GM12878 (cell line): Measurements from ENCODE around the gene IFIT3. TPM values are rescaled to one million over a fixed set of nuclear protein-coding genes. Genes with fewer than 3 reads are reported as not detected.
A peak's percentile ranks its signal among the peaks of the same experiment; 100 is the strongest.

Experiments used
- ATAC-seq: fragments of 200-7000 bp; cut with Tn5 transposase; 3 replicates; pipeline ENCODE4 v1.9.1; 2020; ENCODE audit warnings: mild to moderate bottlenecking, moderate library complexity
- BruUV-seq: library from RNA; stranded (reverse); fragments of 400-500 nt; replicated peaks from 2 replicates; lab custom pipeline; 2021; lab: Mats Ljungman, UMichigan
- CTCF ChIA-PET: fragments of 300-600 bp; sonication (Branson Sonifier 250); formaldehyde crosslinking; extraction: SDS; loops from one replicate; lab custom pipeline; 2021; ENCODE audit warnings: inconsistent platforms; lab: Yijun Ruan, JAX
- POLR2A ChIA-PET: fragments of 350-600 bp; formaldehyde crosslinking; extraction: SDS; loops from one replicate; lab custom pipeline; 2021; ENCODE audit warnings: inconsistent platforms; lab: Charles Lee
- RAD21 ChIA-PET: fragments of 300-600 bp; sonication (Branson Sonifier 250); formaldehyde crosslinking; loops from one replicate; lab custom pipeline; 2023; ENCODE audit warnings: antibody characterized with exemption; ENCODE audit not compliant: unreplicated experiment; lab: Charles Lee
- SMC1A ChIA-PET: fragments of 300-600 bp; sonication (Branson Sonifier 250); formaldehyde crosslinking; loops from one replicate; lab custom pipeline; 2023; ENCODE audit not compliant: unreplicated experiment, uncharacterized antibody; lab: Charles Lee
- DNase-seq: peaks from one replicate; pipeline ENCODE4 v3.0.0-alpha.2; 2011; ENCODE audit warnings: low read depth, low spot score
- FAIRE-seq: peaks from 3 replicates; lab custom pipeline; 2011; peaks lifted over from hg19 to GRCh38; lab: Jason Lieb, UNC
- H2AFZ ChIP-seq: 2 replicates; pipeline ENCODE4 v1.6.0; 2011; ENCODE audit warnings: low read depth, low read length, control low read depth; ENCODE audit not compliant: control insufficient read depth
- H3K27ac ChIP-seq: 2 replicates; pipeline ENCODE4 v1.5.1; 2011; ENCODE audit warnings: control low read depth; ENCODE audit not compliant: control insufficient read depth, insufficient read depth
- H3K27me3 ChIP-seq, 2 experiments: replicated peaks in 1 of 2; 2 replicates each; pipeline versions ENCODE4 v1.6.0 to v1.6.1; 2011; ENCODE audit warnings: low read length in 1 of 2; ENCODE audit not compliant: control insufficient read depth in 2 of 2, insufficient read depth in 2 of 2
- H3K36me3 ChIP-seq, 2 experiments: 2 replicates each; pipeline ENCODE4 v1.5.1; 2011; ENCODE audit warnings: low read length in 1 of 2; ENCODE audit not compliant: control insufficient read depth in 2 of 2, insufficient read depth in 2 of 2
- H3K4me1 ChIP-seq: 2 replicates; pipeline ENCODE4 v1.6.1; 2011; ENCODE audit warnings: mild to moderate bottlenecking, low read length, moderate library complexity, mixed read lengths; ENCODE audit not compliant: control insufficient read depth, insufficient read depth
- H3K4me2 ChIP-seq: 2 replicates; pipeline ENCODE4 v1.6.0; 2011; ENCODE audit warnings: control low read depth; ENCODE audit not compliant: control insufficient read depth, insufficient read depth
- H3K4me3 ChIP-seq: fragments of 200-600 bp; sonication (generic); 2 replicates; pipeline ENCODE4 v1.5.1; 2016
- H3K79me2 ChIP-seq: 2 replicates; pipeline ENCODE4 v1.6.0; 2011; ENCODE audit warnings: low read length; ENCODE audit not compliant: control insufficient read depth, insufficient read depth
- H3K9ac ChIP-seq: 2 replicates; pipeline ENCODE4 v1.8.0; 2011; ENCODE audit warnings: low read length, control low read depth, mixed read lengths; ENCODE audit not compliant: control insufficient read depth, insufficient read depth
- H3K9me3 ChIP-seq: replicated peaks from 3 replicates; pipeline ENCODE4 v1.5.1; 2011; ENCODE audit warnings: mild to moderate bottlenecking, low read length; ENCODE audit not compliant: control insufficient read depth, insufficient read depth
- H4K20me1 ChIP-seq: 2 replicates; pipeline ENCODE4 v1.6.0; 2011; ENCODE audit not compliant: control insufficient read depth, insufficient read depth
- BCL11A ChIP-seq: IDR thresholded peaks from 2 replicates; pipeline ENCODE4 v1.6.1; 2011; ENCODE audit warnings: low read depth, low read length
- CHD1 ChIP-seq: IDR thresholded peaks from 2 replicates; pipeline ENCODE4 v1.6.1; 2012; ENCODE audit warnings: low read depth, low read length, improper control_type of control experiment
- KDM1A ChIP-seq: fragments of 200-600 bp; sonication (generic); IDR thresholded peaks from 2 replicates; pipeline ENCODE4 v1.6.1; 2016; ENCODE audit warnings: borderline replicate concordance
- MEF2B ChIP-seq: fragments of 450-650 bp; IDR thresholded peaks from 2 replicates; pipeline ENCODE4 v1.6.1; 2018; ENCODE audit warnings: mild to moderate bottlenecking, moderate library complexity; ENCODE audit not compliant: partially characterized antibody, poor library complexity, severe bottlenecking
- NR2F1 ChIP-seq: fragments of 450-650 bp; conservative IDR thresholded peaks from 2 replicates; pipeline ENCODE4 v1.6.1; 2017; ENCODE audit warnings: mild to moderate bottlenecking
- SUPT20H ChIP-seq: IDR thresholded peaks from 2 replicates; pipeline ENCODE4 v1.6.1; 2011; ENCODE audit warnings: low read depth, mild to moderate bottlenecking, low read length, moderate library complexity, borderline replicate concordance; ENCODE audit not compliant: control insufficient read depth
- WGBS: methylation state at CpG from one replicate; pipeline ENCODE4 v1.1.6; 2016; ENCODE audit warnings: low lambda C conversion rate; ENCODE audit not compliant: insufficient replicate concordance, insufficient coverage; ENCODE audit errors: missing lambda C conversion rate; 5-methylcytosine and 5-hydroxymethylcytosine counted together
- in situ Hi-C: fragments of 300-500 bp; cut with MboI; formaldehyde crosslinking; loops from 9 replicates; pipeline ENCODE4 v1.14.3; 2018; ENCODE audit warnings: mixed read lengths
- intact Hi-C: fragments of 100-400 bp; cut with micrococcal nuclease; formaldehyde crosslinking; loops from one replicate; pipeline ENCODE4 v1.14.2; 2022; ENCODE audit not compliant: unreplicated experiment
- polyA plus RNA-seq, 11 experiments: library from polyadenylated mRNA; depleted of rRNA in 4 of 11; unstranded in 6 of 11; stranded (reverse) in 5 of 11; fragments of >200 nt; fragmentation: Nextera tagmentation in 4 of 11; fragmentation: Illumina TruSeq in 1 of 11; extraction: Ambion mirVana in 4 of 11; extraction: Trizol in 1 of 11; gene quantifications; 1 replicate in 1 of 11; 2 replicates in 10 of 11; pipeline versions ENCODE4 v1.2.1 to v1.2.3, GENCODE V29; 2011 to 2016; ENCODE audit warnings: inconsistent platforms in 2 of 11, missing spikeins in 2 of 11, low read depth in 1 of 11
- total RNA-seq, 4 experiments: library from RNA; depleted of rRNA in 3 of 4; stranded (reverse); fragments of >200 nt in 3 of 4; fragmentation: Illumina TruSeq in 1 of 4; extraction: Trizol in 1 of 4; gene quantifications; 2 replicates each; pipeline versions ENCODE4 v1.2.1 to v1.2.3, GENCODE V29; 2013 to 2021
- TF ChIP-seq, protein P1 (sequence below): IDR thresholded peaks from 2 replicates; pipeline ENCODE4 v1.6.1; 2011; ENCODE audit warnings: borderline replicate concordance, low read depth, mild to moderate bottlenecking, moderate library complexity, low read length; ENCODE audit not compliant: insufficient read depth, poor library complexity, severe bottlenecking

Gene IFIT3
- total and polyA plus RNA-seq, 10 of the 15 experiments (the other 5 are each of a cell fraction or from before 2014, with no cell fraction given), result 27.0 to 70.2 (median 51.1) TPM

DNA sequence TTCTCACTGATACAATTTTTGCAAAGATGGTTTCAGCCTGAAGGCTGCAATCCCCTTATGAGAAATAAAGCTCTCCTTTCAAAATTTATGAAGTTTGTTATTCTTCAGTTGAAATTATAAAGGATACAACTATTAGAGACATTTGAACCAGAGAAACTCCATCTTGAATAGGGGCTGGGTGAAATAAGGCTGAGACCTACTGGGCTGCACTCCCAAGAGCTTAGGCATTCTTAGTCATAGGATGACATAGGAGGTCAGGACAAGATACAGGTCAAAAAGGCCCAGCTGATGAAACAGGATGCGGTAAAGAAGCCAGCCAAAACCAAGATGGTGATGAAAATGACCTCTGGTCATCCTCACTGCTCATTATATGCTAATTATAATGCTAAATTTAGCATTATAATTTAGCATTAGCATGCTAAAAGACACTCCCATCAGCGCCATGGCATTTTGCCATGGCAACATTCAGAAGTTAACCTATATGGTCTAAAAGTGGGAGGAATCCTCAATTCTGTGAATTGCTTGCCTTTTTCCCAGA, 27.7 kb downstream of the IFIT3 start:
- Histone ChIP-seq H3K9me3 (no peaks in the 10 kb centered on the region), H3K4me3 (no peak overlapping the region), H3K4me2 (no peak overlapping the region), H2AFZ (no peak overlapping the region), H3K9ac (no peak overlapping the region), H3K36me3 (no peaks in the 10 kb centered on the region), H4K20me1 (no peaks in the 10 kb centered on the region), H3K79me2 (no peaks in the 10 kb centered on the region), H3K4me1 (peaks cover 12% of the 10 kb centered on the region; the same call in 1 of the 2 replicates), H3K27me3 (no peaks in the 10 kb centered on the region), H3K27ac (no peak overlapping the region)
- DNase-seq (no peak), ATAC-seq (no peak), FAIRE-seq (no peak)
- in situ Hi-C loops, result no loop called here
- no TSS peak for BruUV-seq
- SMC1A ChIA-PET, result interaction anchor here (0.6 to 4.8 kb wide), 5 partner anchors 11 to 105 kb away, joined by 3 to 40 read pairs (median 4); no protein-coding TSS in a partner anchor
- CTCF ChIA-PET, result interaction anchor here (1.2 to 4.1 kb wide), 3 partner anchors 8 to 13 kb away, joined by 3 to 22 read pairs (median 9); no protein-coding TSS in a partner anchor
- intact Hi-C loops, result no loop called here
- TF ChIP-seq MEF2B, result no peak
- TF ChIP-seq NR2F1, result 0 out of 2 replicates have a peak, but pooled peaks have one; percentile 25
- no peak for TF ChIP-seq SUPT20H
- no peak for TF ChIP-seq CHD1
- RAD21 ChIA-PET, result interaction anchor here (1.0 kb wide), 1 partner anchor 9 kb away, joined by 3 read pairs; no protein-coding TSS in a partner anchor
- POLR2A ChIA-PET, result no interaction called here
- WGBS, result 93% methylated on average over 2 of the region's 2 CpGs

- Histone ChIP-seq H4K20me1 (no peaks in the 10 kb centered on the region), H3K27me3 (no peaks in the 10 kb centered on the region), H3K79me2 (no peaks in the 10 kb centered on the region), H3K9ac (no peak overlapping the region), H3K27ac (no peak overlapping the region), H3K4me3 (no peak overlapping the region), H3K4me2 (no peak overlapping the region), H2AFZ (no peak overlapping the region), H3K36me3 (no peaks in the 10 kb centered on the region), H3K4me1 (peaks cover 8% of the 10 kb centered on the region; the same call in 1 of the 2 replicates), H3K9me3 (no peaks in the 10 kb centered on the region)
- ChIA-PET CTCF (interaction anchor here (4.1 kb wide), 1 partner anchor 11 kb away, joined by 22 read pairs; no protein-coding TSS in a partner anchor), POLR2A (no interaction called here), SMC1A (interaction anchor here (4.8 kb wide), 1 partner anchor 10 kb away, joined by 40 read pairs; no protein-coding TSS in a partner anchor), RAD21 (interaction anchor here (2.5 kb wide), 1 partner anchor 12 kb away, joined by 8 read pairs; no protein-coding TSS in a partner anchor)
- WGBS, result 0% methylated on average over 1 of the region's 1 CpG
- intact Hi-C loops (no loop called here), in situ Hi-C loops (no loop called here)
- DNase-seq (no peak), ATAC-seq (no peak), FAIRE-seq (no peak)
- TF ChIP-seq BCL11A (no peak), KDM1A (no peak)
- TF ChIP-seq, protein P1, sequence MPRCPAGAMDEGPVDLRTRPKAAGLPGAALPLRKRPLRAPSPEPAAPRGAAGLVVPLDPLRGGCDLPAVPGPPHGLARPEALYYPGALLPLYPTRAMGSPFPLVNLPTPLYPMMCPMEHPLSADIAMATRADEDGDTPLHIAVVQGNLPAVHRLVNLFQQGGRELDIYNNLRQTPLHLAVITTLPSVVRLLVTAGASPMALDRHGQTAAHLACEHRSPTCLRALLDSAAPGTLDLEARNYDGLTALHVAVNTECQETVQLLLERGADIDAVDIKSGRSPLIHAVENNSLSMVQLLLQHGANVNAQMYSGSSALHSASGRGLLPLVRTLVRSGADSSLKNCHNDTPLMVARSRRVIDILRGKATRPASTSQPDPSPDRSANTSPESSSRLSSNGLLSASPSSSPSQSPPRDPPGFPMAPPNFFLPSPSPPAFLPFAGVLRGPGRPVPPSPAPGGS, result no peak
- BruUV-seq, result no TSS peak
Observed at GRCh38 chr10:89357096-89357495, 29.3 kb downstream of the IFIT3 start.
